ENCODE results near the gene TMEM132A.

- TF ChIP-seq, protein P1, sequence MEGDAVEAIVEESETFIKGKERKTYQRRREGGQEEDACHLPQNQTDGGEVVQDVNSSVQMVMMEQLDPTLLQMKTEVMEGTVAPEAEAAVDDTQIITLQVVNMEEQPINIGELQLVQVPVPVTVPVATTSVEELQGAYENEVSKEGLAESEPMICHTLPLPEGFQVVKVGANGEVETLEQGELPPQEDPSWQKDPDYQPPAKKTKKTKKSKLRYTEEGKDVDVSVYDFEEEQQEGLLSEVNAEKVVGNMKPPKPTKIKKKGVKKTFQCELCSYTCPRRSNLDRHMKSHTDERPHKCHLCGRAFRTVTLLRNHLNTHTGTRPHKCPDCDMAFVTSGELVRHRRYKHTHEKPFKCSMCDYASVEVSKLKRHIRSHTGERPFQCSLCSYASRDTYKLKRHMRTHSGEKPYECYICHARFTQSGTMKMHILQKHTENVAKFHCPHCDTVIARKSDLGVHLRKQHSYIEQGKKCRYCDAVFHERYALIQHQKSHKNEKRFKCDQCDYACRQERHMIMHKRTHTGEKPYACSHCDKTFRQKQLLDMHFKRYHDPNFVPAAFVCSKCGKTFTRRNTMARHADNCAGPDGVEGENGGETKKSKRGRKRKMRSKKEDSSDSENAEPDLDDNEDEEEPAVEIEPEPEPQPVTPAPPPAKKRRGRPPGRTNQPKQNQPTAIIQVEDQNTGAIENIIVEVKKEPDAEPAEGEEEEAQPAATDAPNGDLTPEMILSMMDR (IDR thresholded peaks at IDR 0.05), result no peak
- TF ChIP-seq POLR2A (IDR thresholded peaks at IDR 0.05) (no peak), EP300 (IDR thresholded peaks at IDR 0.05) (no peak)
Observed at GRCh38 chr11:60984149-60984548, 59.9 kb downstream of the TMEM132A start.

Measured in ovary (tissue), 3 donors.